Activated T-helper 1 cell treated with anti-CD3 and anti-CD28 coated beads, Interleukin-12 subunit alpha, Interleukin-12 subunit beta, Interleukin-2, Interleukin-4 antibody, amounts not matched to agents 30 ng/mL and 10 ng/mL and 1 ng/mL, durations not matched to agents 14 hours and 24 hours and 36 hours (primary cell): Measurements from ENCODE around the gene CAMK2A. TPM values are rescaled to one million over a fixed set of nuclear protein-coding genes. Genes with fewer than 3 reads are reported as not detected.

ENCODE experiments used
- DNase-seq: peaks from one replicate; pipeline ENCODE4 v3.0.0; 2021; ENCODE audit warnings: low spot score
- H3K27ac Mint-ChIP-seq: one replicate; pipeline ENCODE4 v1.8.0; 2021; ENCODE audit warnings: mild to moderate bottlenecking, mixed read lengths
- H3K27me3 Mint-ChIP-seq: one replicate; pipeline ENCODE4 v1.8.0; 2022; ENCODE audit warnings: mild to moderate bottlenecking, moderate library complexity, mixed read lengths; ENCODE audit not compliant: insufficient read depth
- H3K36me3 Mint-ChIP-seq: one replicate; pipeline ENCODE4 v1.8.0; 2021; ENCODE audit warnings: low read depth, mixed read lengths
- H3K4me1 Mint-ChIP-seq: one replicate; pipeline ENCODE4 v1.8.0; 2021; ENCODE audit warnings: low read depth, mixed read lengths
- H3K4me3 Mint-ChIP-seq: one replicate; pipeline ENCODE4 v1.8.0; 2021; ENCODE audit warnings: mild to moderate bottlenecking, moderate library complexity, mixed read lengths
- H3K9me3 Mint-ChIP-seq: one replicate; pipeline ENCODE4 v1.8.0; 2021; ENCODE audit warnings: mixed read lengths
- intact Hi-C: fragments of 100-400 bp; cut with micrococcal nuclease; formaldehyde crosslinking; loops from one replicate; pipeline ENCODE4 v1.15.1; 2024
- total RNA-seq: library from RNA; stranded (reverse); gene quantifications from 2 replicates; pipeline ENCODE4 v1.2.3, GENCODE V29; 2022

CAMK2A gene
- total RNA-seq, 1 donor from 2014 or later = not detected

GRCh38 chr5:150311015-150311692 lies 21.6 kb upstream of the CAMK2A start:
- H3K27me3 Mint-ChIP-seq = peaks cover 19% of the 10 kb centered on the region
- H3K27ac Mint-ChIP-seq = no peak overlapping the region
- no peak for DNase-seq
- intact Hi-C loops = no loop called here
- no peaks in the 10 kb centered on the region for H3K36me3 Mint-ChIP-seq
- H3K4me3 Mint-ChIP-seq = no peak overlapping the region
- H3K4me1 Mint-ChIP-seq = no peaks in the 10 kb centered on the region
- H3K9me3 Mint-ChIP-seq = no peaks in the 10 kb centered on the region

GRCh38 chr5:150310246-150310645 lies 20.7 kb upstream of the CAMK2A start:
- Mint-ChIP-seq H3K9me3 (no peaks in the 10 kb centered on the region), H3K4me3 (no peak overlapping the region), H3K4me1 (no peaks in the 10 kb centered on the region), H3K36me3 (no peaks in the 10 kb centered on the region), H3K27me3 (peaks cover 22% of the 10 kb centered on the region), H3K27ac (no peak overlapping the region)
- DNase-seq = no peak
- intact Hi-C loops = no loop called here

- Mint-ChIP-seq H3K36me3 (no peaks in the 10 kb centered on the region), H3K4me1 (no peaks in the 10 kb centered on the region), H3K27ac (no peak overlapping the region), H3K4me3 (no peak overlapping the region), H3K9me3 (no peaks in the 10 kb centered on the region), H3K27me3 (peaks cover 22% of the 10 kb centered on the region)
- intact Hi-C loops = no loop called here
- DNase-seq = no peak
Observed at GRCh38 chr5:150309886-150310239, 20.3 kb upstream of the CAMK2A start.

- Mint-ChIP-seq H3K4me3 (no peak overlapping the region), H3K4me1 (no peaks in the 10 kb centered on the region), H3K9me3 (no peaks in the 10 kb centered on the region), H3K36me3 (no peaks in the 10 kb centered on the region), H3K27ac (no peak overlapping the region), H3K27me3 (peaks cover 23% of the 10 kb centered on the region)
- DNase-seq = no peak
- intact Hi-C loops = no loop called here
Observed at GRCh38 chr5:150309101-150309885, 19.7 kb upstream of the CAMK2A start.

- Mint-ChIP-seq H3K4me3 (no peak overlapping the region), H3K9me3 (no peaks in the 10 kb centered on the region), H3K27me3 (peaks cover 34% of the 10 kb centered on the region), H3K4me1 (no peaks in the 10 kb centered on the region), H3K27ac (no peak overlapping the region), H3K36me3 (no peaks in the 10 kb centered on the region)
- no peak for DNase-seq
- intact Hi-C loops = no loop called here
Observed at GRCh38 chr5:150307617-150308426, 18.2 kb upstream of the CAMK2A start.

GRCh38 chr5:150306775-150307174 lies 17.2 kb upstream of the CAMK2A start:
- Mint-ChIP-seq H3K4me1 (no peaks in the 10 kb centered on the region), H3K36me3 (no peaks in the 10 kb centered on the region), H3K9me3 (no peaks in the 10 kb centered on the region), H3K4me3 (no peak overlapping the region), H3K27me3 (peaks cover 31% of the 10 kb centered on the region), H3K27ac (no peak overlapping the region)
- no peak for DNase-seq
- intact Hi-C loops = no loop called here

GRCh38 chr5:150305557-150305956 lies 16.0 kb upstream of the CAMK2A start:
- DNase-seq = no peak
- Mint-ChIP-seq H3K9me3 (no peaks in the 10 kb centered on the region), H3K36me3 (no peaks in the 10 kb centered on the region), H3K4me3 (no peak overlapping the region), H3K4me1 (no peaks in the 10 kb centered on the region), H3K27ac (no peak overlapping the region), H3K27me3 (peaks cover 37% of the 10 kb centered on the region)
- intact Hi-C loops = no loop called here

- intact Hi-C loops = no loop called here
- no peak for DNase-seq
- H3K36me3 Mint-ChIP-seq = no peaks in the 10 kb centered on the region
- no peaks in the 10 kb centered on the region for H3K9me3 Mint-ChIP-seq
- no peak overlapping the region for H3K27ac Mint-ChIP-seq
- H3K27me3 Mint-ChIP-seq = peaks cover 35% of the 10 kb centered on the region
- H3K4me3 Mint-ChIP-seq = no peak overlapping the region
- H3K4me1 Mint-ChIP-seq = no peaks in the 10 kb centered on the region
Observed at GRCh38 chr5:150305095-150305494, 15.5 kb upstream of the CAMK2A start.

- Mint-ChIP-seq H3K36me3 (no peaks in the 10 kb centered on the region), H3K9me3 (no peaks in the 10 kb centered on the region), H3K4me3 (no peak overlapping the region), H3K27ac (no peak overlapping the region), H3K4me1 (no peaks in the 10 kb centered on the region), H3K27me3 (peaks cover 34% of the 10 kb centered on the region)
- DNase-seq = no peak
- intact Hi-C loops = no loop called here
Observed at GRCh38 chr5:150304481-150305081, 15.0 kb upstream of the CAMK2A start.

GRCh38 chr5:150303660-150304386 lies 14.2 kb upstream of the CAMK2A start:
- DNase-seq = no peak
- intact Hi-C loops = no loop called here
- Mint-ChIP-seq H3K27ac (no peak overlapping the region), H3K27me3 (peaks cover 34% of the 10 kb centered on the region), H3K4me1 (no peaks in the 10 kb centered on the region), H3K36me3 (no peaks in the 10 kb centered on the region), H3K4me3 (no peak overlapping the region), H3K9me3 (no peaks in the 10 kb centered on the region)

- no peaks in the 10 kb centered on the region for H3K9me3 Mint-ChIP-seq
- intact Hi-C loops = no loop called here
- H3K4me3 Mint-ChIP-seq = no peak overlapping the region
- DNase-seq = no peak
- H3K4me1 Mint-ChIP-seq = no peaks in the 10 kb centered on the region
- no peaks in the 10 kb centered on the region for H3K36me3 Mint-ChIP-seq
- H3K27me3 Mint-ChIP-seq = peaks cover 34% of the 10 kb centered on the region
- no peak overlapping the region for H3K27ac Mint-ChIP-seq
Observed at GRCh38 chr5:150303070-150303615, 13.6 kb upstream of the CAMK2A start.
